Neutrophil (primary cell): ENCODE data around the gene SHOC1.

ENCODE experiments used
- H3K27ac ChIP-seq: fragments of 200-600 bp; sonication (generic); 2 replicates; pipeline ENCODE4 v1.5.1; 2016; ENCODE audit warnings: mild to moderate bottlenecking, moderate library complexity
- H3K27me3 ChIP-seq: fragments of 200-600 bp; sonication (generic); 2 replicates; pipeline ENCODE4 v1.6.0; 2016; ENCODE audit warnings: mild to moderate bottlenecking
- H3K36me3 ChIP-seq: fragments of 200-600 bp; sonication (generic); 2 replicates; pipeline ENCODE4 v1.5.1; 2017
- H3K4me1 ChIP-seq, 2 experiments: fragments of 200-600 bp in 1 of 2; sonication (generic) in 1 of 2; 1 replicate in 1 of 2; 2 replicates in 1 of 2; pipeline versions ENCODE4 v1.5.1 to v1.6.1; 2013 to 2016; ENCODE audit warnings: low read depth in 1 of 2, low read length in 1 of 2, mild to moderate bottlenecking in 1 of 2, moderate library complexity in 1 of 2; ENCODE audit not compliant: control insufficient read depth in 1 of 2, insufficient read depth in 1 of 2
- H3K4me3 ChIP-seq, 2 experiments: fragments of 200-600 bp in 1 of 2; sonication (generic) in 1 of 2; 1 replicate in 1 of 2; 2 replicates in 1 of 2; pipeline ENCODE4 v1.5.1; 2013 to 2016; ENCODE audit warnings: low read depth in 1 of 2, low read length in 1 of 2, mild to moderate bottlenecking in 1 of 2, moderate library complexity in 1 of 2
- H3K9me3 ChIP-seq: fragments of 200-600 bp; sonication (generic); 2 replicates; pipeline ENCODE4 v1.5.1; 2016
- CTCF ChIP-seq: fragments of 200-600 bp; sonication (generic); IDR thresholded peaks from 2 replicates; pipeline ENCODE4 v1.5.1; 2016; ENCODE audit warnings: antibody characterized with exemption

SHOC1 gene

GRCh38 chr9:111831371-111832108, 36.8 kb upstream of the SHOC1 start:
- no peak for TF ChIP-seq CTCF
- H3K4me1 ChIP-seq = peaks cover 8 to 17% of the 10 kb centered on the region in 2 experiments
- H3K4me3 ChIP-seq = no peak overlapping the region
- no peaks in the 10 kb centered on the region for H3K36me3 ChIP-seq
- H3K27me3 ChIP-seq = no peaks in the 10 kb centered on the region
- H3K9me3 ChIP-seq = no peaks in the 10 kb centered on the region
- H3K27ac ChIP-seq = no peak overlapping the region

- TF ChIP-seq CTCF = no peak
- no peak overlapping the region for H3K27ac ChIP-seq
- no peaks in the 10 kb centered on the region for H3K9me3 ChIP-seq
- H3K36me3 ChIP-seq = no peaks in the 10 kb centered on the region
- peaks cover 8 to 17% of the 10 kb centered on the region in 2 experiments for H3K4me1 ChIP-seq
- no peaks in the 10 kb centered on the region for H3K27me3 ChIP-seq
- H3K4me3 ChIP-seq = no peak overlapping the region
Measured at GRCh38 chr9:111828193-111828592, 33.5 kb upstream of the SHOC1 start.

- Histone ChIP-seq H3K27me3 (no peaks in the 10 kb centered on the region), H3K36me3 (no peaks in the 10 kb centered on the region), H3K27ac (no peak overlapping the region), H3K4me1 (peaks cover 6 to 11% of the 10 kb centered on the region in 2 experiments), H3K9me3 (no peaks in the 10 kb centered on the region), H3K4me3 (no peak overlapping the region)
- TF ChIP-seq CTCF = no peak
Measured at GRCh38 chr9:111825468-111826145, 30.9 kb upstream of the SHOC1 start.

GRCh38 chr9:111821006-111821528, 26.3 kb upstream of the SHOC1 start:
- H3K27ac ChIP-seq = no peak overlapping the region
- H3K36me3 ChIP-seq = no peaks in the 10 kb centered on the region
- H3K9me3 ChIP-seq = no peaks in the 10 kb centered on the region
- TF ChIP-seq CTCF = no peak
- H3K4me1 ChIP-seq = no peaks in the 10 kb centered on the region
- H3K27me3 ChIP-seq = no peaks in the 10 kb centered on the region
- H3K4me3 ChIP-seq = no peak overlapping the region

- Histone ChIP-seq H3K36me3 (no peaks in the 10 kb centered on the region), H3K9me3 (no peaks in the 10 kb centered on the region), H3K27me3 (no peaks in the 10 kb centered on the region), H3K4me3 (no peak overlapping the region), H3K27ac (no peak overlapping the region), H3K4me1 (no peaks in the 10 kb centered on the region)
- TF ChIP-seq CTCF = no peak
Measured at GRCh38 chr9:111819360-111819759, 24.6 kb upstream of the SHOC1 start.
